ENCODE results near the gene INPP5K.
"Not testable (repeated sequence)": the region's sequence is repeated elsewhere in the genome, so short reads cannot be mapped to it uniquely, and the experiment has no call there.

INPP5K gene

GRCh38 chr17:1546292-1546922 is 30.0 kb upstream of the INPP5K start:
- no peak for DNase-seq

- no peak for DNase-seq
These were observed 29.2 kb upstream of the INPP5K start for GRCh38 chr17:1545618-1546017.

GRCh38 chr17:1542316-1542715 is 25.9 kb upstream of the INPP5K start:
- no peak for DNase-seq

- no peak for DNase-seq
These were observed 25.0 kb upstream of the INPP5K start for GRCh38 chr17:1541367-1541904.

- no peak for DNase-seq
These were observed 23.4 kb upstream of the INPP5K start for GRCh38 chr17:1539811-1540210.

- DNase-seq: no peak
These were observed 19.3 kb upstream of the INPP5K start for GRCh38 chr17:1535737-1536136.

GRCh38 chr17:1533661-1534325 is 17.4 kb upstream of the INPP5K start:
- DNase-seq: no peak

- DNase-seq: peak; percentile 25
These were observed 16.6 kb upstream of the INPP5K start for GRCh38 chr17:1532836-1533602.

- no peak for DNase-seq
These were observed 13.5 kb upstream of the INPP5K start for GRCh38 chr17:1529863-1530262.

- not testable (repeated sequence) for DNase-seq
These were observed 10.5 kb upstream of the INPP5K start for GRCh38 chr17:1526876-1527275.

- no peak for DNase-seq
These were observed 6.2 kb upstream of the INPP5K start for GRCh38 chr17:1522626-1523025.

GRCh38 chr17:1521086-1521640 is 4.8 kb upstream of the INPP5K start:
- no peak for DNase-seq

GRCh38 chr17:1519678-1520077 is 3.3 kb upstream of the INPP5K start:
- DNase-seq: no peak

GRCh38 chr17:1518410-1518809 is 2.0 kb upstream of the INPP5K start:
- no peak for DNase-seq

GRCh38 chr17:1515640-1516387 is 598 bp downstream of the INPP5K start:
- no peak for DNase-seq

GRCh38 chr17:1512351-1512750 is 4.1 kb downstream of the INPP5K start:
- DNase-seq: no peak

GRCh38 chr17:1511756-1512321 is 4.6 kb downstream of the INPP5K start:
- no peak for DNase-seq

GRCh38 chr17:1511290-1511689 is 5.1 kb downstream of the INPP5K start:
- no peak for DNase-seq

- no peak for DNase-seq
These were observed 7.0 kb downstream of the INPP5K start for GRCh38 chr17:1509290-1509881.

GRCh38 chr17:1508709-1509108 is 7.7 kb downstream of the INPP5K start:
- not testable (repeated sequence) for DNase-seq

- DNase-seq: no peak
These were observed 9.7 kb downstream of the INPP5K start for GRCh38 chr17:1506649-1507267.
